ENCODE results near the gene PRR18.

DNA sequence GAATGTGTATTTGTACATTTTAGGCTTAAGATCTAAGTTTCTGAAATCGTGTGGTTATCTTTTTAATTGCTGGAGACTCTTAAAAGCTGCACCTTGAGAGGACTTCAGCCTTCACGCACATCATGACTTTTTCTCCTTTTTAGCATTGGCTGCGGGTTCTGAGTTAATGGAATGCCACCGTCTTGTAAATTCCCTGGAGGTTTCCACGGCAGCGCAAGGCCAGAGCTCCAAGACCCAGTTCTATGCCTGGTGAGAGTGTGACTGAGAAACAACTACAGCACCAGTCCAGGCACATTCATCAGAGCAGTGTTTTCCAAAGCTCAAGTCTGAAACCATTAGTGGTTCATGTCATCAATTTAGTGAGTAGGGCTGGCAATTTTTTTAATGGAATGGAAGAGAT lies 23.0 kb downstream of the PRR18 start:
- TF ChIP-seq RNF2 (IDR thresholded peaks at IDR 0.05) (no peak), PHB2 (IDR thresholded peaks at IDR 0.05; ENCODE audit: low read depth) (no peak), FOXA3 (CRISPR knock-in tag; conservative IDR thresholded peaks at IDR 0.05 in 1 of 2, IDR thresholded peaks at IDR 0.05 in 1 of 2) (no peak), MEIS2 (IDR thresholded peaks at IDR 0.05; ENCODE audit: partially characterized antibody) (no peak), FOXA1 (IDR thresholded peaks at IDR 0.05; ENCODE audit: borderline replicate concordance) (no peak), HNRNPK (IDR thresholded peaks at IDR 0.05; ENCODE audit: low read depth, low read length, poor library complexity, severe bottlenecking) (no peak), FOXP1 (CRISPR knock-in tag; IDR thresholded peaks at IDR 0.05) (no peak), HDAC6 (IDR thresholded peaks at IDR 0.05; ENCODE audit: low read depth, low read length) (no peak)
- TF ChIP-seq, protein P1, sequence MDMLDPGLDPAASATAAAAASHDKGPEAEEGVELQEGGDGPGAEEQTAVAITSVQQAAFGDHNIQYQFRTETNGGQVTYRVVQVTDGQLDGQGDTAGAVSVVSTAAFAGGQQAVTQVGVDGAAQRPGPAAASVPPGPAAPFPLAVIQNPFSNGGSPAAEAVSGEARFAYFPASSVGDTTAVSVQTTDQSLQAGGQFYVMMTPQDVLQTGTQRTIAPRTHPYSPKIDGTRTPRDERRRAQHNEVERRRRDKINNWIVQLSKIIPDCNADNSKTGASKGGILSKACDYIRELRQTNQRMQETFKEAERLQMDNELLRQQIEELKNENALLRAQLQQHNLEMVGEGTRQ (CRISPR knock-in tag; IDR thresholded peaks at IDR 0.05): no peak

Data from K562 (cell line).